ENCODE data around the gene IL22RA2. TPM values are rescaled to one million over a fixed set of nuclear protein-coding genes. Genes with fewer than 3 reads are reported as not detected.

Gene IL22RA2
- total and polyA plus RNA-seq, 12 donors: not detected

- Histone ChIP-seq H3K4me3 (no peak overlapping the region), H3K36me3 (replicated peaks in 1 of 2) (no peaks in the 10 kb centered on the region), H3K27ac (no peak overlapping the region), H3K4me1 (replicated peaks in 1 of 2) (no peaks in the 10 kb centered on the region), H3K27me3 (no peaks in the 10 kb centered on the region), H3K9me3 (replicated peaks in 1 of 3) (peaks cover 0 to 7% (median 0%) of the 10 kb centered on the region in 3 donors)
- DNase-seq: no peak
- WGBS, 4 donors: 40 to 96% (median 95%) methylated on average over 1 to 3 of the region's 3 CpGs
- intact Hi-C loops (cut with DNase I): no loop called here
- no peak for TF ChIP-seq CTCF (IDR thresholded peaks at IDR 0.05)
- no peak for TF ChIP-seq POLR2A (IDR thresholded peaks at IDR 0.05)
Observed at GRCh38 chr6:137133122-137133521, 40.3 kb downstream of the IL22RA2 start.

GRCh38 chr6:137126875-137127485 lies 46.5 kb downstream of the IL22RA2 start:
- H3K4me1 ChIP-seq (replicated peaks in 1 of 2): no peaks in the 10 kb centered on the region
- H3K27me3 ChIP-seq: no peaks in the 10 kb centered on the region
- no peak overlapping the region for H3K27ac ChIP-seq
- TF ChIP-seq CTCF (IDR thresholded peaks at IDR 0.05): no peak
- no peak for TF ChIP-seq POLR2A (IDR thresholded peaks at IDR 0.05)
- no peak overlapping the region for H3K4me3 ChIP-seq
- 45 to 65% (median 59%) methylated on average over 2 of the region's 2 CpGs for WGBS, 4 donors
- no peaks in the 10 kb centered on the region for H3K9me3 ChIP-seq (replicated peaks in 1 of 3)
- no peak for DNase-seq
- H3K36me3 ChIP-seq (replicated peaks in 1 of 2): no peaks in the 10 kb centered on the region
- intact Hi-C loops (cut with DNase I): no loop called here

GRCh38 chr6:137123078-137123477 lies 50.4 kb downstream of the IL22RA2 start:
- Histone ChIP-seq H3K27ac (no peak overlapping the region), H3K36me3 (replicated peaks in 1 of 2) (no peaks in the 10 kb centered on the region), H3K9me3 (replicated peaks in 1 of 3) (no peaks in the 10 kb centered on the region), H3K4me1 (replicated peaks in 1 of 2) (no peaks in the 10 kb centered on the region), H3K27me3 (no peaks in the 10 kb centered on the region), H3K4me3 (no peak overlapping the region)
- no peak for DNase-seq
- no peak for TF ChIP-seq POLR2A (IDR thresholded peaks at IDR 0.05)
- TF ChIP-seq CTCF (IDR thresholded peaks at IDR 0.05): no peak
- intact Hi-C loops (cut with DNase I): no loop called here
- WGBS, 4 donors: 84 to 96% (median 85%) methylated on average over 2 of the region's 2 CpGs

GRCh38 chr6:137122612-137123011 lies 50.8 kb downstream of the IL22RA2 start:
- TF ChIP-seq CTCF (IDR thresholded peaks at IDR 0.05): no peak
- H3K4me1 ChIP-seq (replicated peaks in 1 of 2): no peaks in the 10 kb centered on the region
- intact Hi-C loops (cut with DNase I): no loop called here
- 72 to 90% (median 83%) methylated on average over 4 of the region's 4 CpGs for WGBS, 4 donors
- H3K27me3 ChIP-seq: no peaks in the 10 kb centered on the region
- no peak overlapping the region for H3K27ac ChIP-seq
- no peak for DNase-seq
- H3K36me3 ChIP-seq (replicated peaks in 1 of 2): no peaks in the 10 kb centered on the region
- H3K4me3 ChIP-seq: no peak overlapping the region
- H3K9me3 ChIP-seq (replicated peaks in 1 of 3): no peaks in the 10 kb centered on the region
